HG03196 (cell line): ENCODE results near the gene NXPH1.

ENCODE experiments used
- ATAC-seq: cut with Tn5 transposase; IDR thresholded peaks from one replicate; pipeline ENCODE4 v1.9.1; 2021; ENCODE audit not compliant: unreplicated experiment

Gene NXPH1

DNA sequence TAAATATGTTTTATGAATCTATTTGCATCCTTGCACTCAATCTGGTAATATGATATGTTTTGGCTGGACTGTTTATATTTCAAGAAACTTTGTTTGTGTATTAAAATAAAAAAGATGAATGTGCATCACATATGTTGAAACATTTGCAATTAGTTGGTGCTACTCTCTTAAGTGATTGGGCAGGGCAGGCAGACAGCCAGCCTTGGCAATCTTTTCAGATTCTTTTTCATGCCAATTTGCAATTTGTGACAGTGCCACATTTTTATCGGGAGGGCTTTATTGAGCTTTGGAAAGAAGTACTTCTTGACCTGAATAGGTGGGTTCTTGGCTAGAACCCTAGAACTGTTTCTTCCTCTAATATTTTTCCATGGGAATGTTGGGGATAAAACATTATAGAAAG, 152.2 kb downstream of the NXPH1 start:
- no peak for ATAC-seq

GRCh38 chr7:8590225-8590624, 156.8 kb downstream of the NXPH1 start:
- no peak for ATAC-seq

DNA sequence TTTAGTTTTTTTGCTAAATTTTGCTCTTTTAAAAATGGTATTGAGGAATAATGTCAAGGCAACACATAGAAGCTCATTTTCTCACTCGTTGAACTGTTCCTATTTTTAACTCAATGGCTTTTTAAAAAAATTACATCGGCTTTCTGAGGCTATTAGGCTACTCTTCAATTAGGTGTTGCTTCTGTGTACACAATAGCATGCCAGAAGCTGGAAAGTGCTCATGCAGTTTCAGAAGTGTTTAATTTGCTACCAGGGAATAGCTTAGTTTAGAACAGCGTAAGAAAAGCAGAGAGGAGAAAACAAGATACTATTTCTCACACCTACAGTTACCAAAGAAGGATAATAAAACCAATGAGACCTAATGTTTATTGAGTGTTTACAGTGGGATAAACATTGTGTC, 157.4 kb downstream of the NXPH1 start:
- ATAC-seq = no peak

- ATAC-seq = no peak
These were observed 157.9 kb downstream of the NXPH1 start for GRCh38 chr7:8591289-8591688.

DNA sequence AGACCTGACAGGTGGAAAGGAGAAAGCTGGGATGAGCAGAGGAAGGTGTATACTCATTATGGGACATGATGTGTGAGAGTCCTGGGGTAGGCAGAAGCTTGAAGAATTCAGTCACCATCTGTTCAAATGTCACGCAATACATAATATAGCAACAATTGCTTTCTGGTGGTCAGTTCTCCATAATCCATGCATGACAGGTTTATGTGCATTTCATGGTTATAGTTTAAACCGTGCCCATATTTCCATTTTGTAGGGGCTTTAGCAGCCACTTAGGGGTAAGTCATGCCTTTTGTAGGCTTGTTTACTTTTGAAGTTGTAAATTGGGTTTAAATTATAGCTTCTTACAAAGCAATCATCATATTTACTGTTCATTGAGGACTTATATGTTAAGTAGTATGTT, 158.8 kb downstream of the NXPH1 start:
- ATAC-seq = no peak

DNA sequence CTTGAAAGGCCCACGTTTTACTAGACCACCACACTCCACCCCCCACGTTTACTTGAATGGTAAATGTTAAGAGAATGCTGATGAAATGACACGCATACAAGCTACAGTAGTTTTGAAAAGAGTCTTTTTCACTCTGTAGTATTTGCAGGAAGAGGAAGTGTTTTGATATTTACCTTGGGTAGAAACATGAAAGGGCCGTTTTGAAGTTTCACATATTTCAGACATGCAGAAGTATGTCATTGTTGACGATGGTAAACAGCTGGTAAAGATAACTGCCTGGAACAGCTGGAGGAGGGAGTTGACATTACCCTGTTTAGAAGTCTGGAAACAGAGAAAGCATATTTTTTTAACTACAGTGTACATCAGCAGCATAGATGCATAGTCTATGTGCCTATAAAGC, 160.7 kb downstream of the NXPH1 start:
- ATAC-seq = no peak

DNA sequence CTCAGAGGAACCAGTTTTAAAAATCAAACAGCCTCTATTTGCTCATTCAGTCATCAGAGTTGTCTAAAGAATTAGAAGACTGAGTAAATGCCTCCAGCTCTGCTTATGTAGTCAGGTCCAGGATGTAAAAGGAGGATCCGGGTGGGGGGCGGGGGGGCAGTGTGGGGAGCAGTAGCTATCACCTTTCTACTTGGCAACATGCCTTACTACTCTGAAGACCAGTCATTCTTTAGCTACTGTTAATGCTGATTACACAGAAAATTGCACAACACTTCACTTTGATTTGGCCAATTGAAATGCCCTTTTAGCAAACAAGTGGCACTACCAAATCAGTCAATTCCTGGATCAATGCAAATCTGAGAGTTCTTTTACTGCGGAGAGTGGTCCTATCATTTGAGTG, 164.2 kb downstream of the NXPH1 start:
- no peak for ATAC-seq

DNA sequence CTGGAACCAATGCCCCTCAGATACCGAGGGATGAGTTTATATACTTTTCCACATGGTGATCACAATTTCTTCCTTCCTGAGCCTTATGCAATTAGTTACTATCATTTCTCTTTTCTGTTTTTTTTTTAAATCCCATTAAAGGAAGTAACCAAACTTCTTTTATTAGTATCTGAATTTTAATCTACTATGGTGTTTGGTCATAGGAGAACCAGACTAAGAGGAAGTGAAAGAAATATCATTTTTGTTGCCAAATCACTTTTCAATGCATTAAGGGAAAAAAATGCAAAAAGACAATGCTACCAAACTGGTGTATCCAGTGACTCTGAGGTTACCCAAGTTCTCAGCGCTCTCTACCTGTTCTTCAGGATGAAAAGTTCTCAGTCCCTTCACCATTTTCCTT, 167.7 kb downstream of the NXPH1 start:
- no peak for ATAC-seq

GRCh38 chr7:8605221-8605620, 171.8 kb downstream of the NXPH1 start:
- no peak for ATAC-seq

DNA sequence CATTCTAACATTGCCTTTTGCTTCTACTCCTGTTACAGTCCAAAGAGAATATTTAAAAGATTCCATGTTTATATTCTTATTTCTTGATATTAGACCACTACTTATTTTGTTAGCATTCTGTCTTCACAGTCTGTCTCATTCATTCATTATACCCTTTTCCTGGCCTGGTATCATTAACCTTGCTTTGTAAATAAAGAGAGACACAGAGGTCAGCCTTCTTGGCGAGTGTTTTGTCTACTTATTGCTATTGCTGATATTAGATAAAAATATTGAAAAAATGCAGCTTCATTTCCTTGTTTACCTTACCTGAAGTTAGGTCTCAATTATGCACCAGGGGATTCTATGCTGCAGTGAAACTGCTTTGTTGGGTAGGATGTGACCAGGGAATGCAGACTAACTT, 179.2 kb downstream of the NXPH1 start:
- no peak for ATAC-seq

- no peak for ATAC-seq
These were observed 179.8 kb downstream of the NXPH1 start for GRCh38 chr7:8613191-8613590.

GRCh38 chr7:8615019-8615418, 181.6 kb downstream of the NXPH1 start:
- no peak for ATAC-seq

DNA sequence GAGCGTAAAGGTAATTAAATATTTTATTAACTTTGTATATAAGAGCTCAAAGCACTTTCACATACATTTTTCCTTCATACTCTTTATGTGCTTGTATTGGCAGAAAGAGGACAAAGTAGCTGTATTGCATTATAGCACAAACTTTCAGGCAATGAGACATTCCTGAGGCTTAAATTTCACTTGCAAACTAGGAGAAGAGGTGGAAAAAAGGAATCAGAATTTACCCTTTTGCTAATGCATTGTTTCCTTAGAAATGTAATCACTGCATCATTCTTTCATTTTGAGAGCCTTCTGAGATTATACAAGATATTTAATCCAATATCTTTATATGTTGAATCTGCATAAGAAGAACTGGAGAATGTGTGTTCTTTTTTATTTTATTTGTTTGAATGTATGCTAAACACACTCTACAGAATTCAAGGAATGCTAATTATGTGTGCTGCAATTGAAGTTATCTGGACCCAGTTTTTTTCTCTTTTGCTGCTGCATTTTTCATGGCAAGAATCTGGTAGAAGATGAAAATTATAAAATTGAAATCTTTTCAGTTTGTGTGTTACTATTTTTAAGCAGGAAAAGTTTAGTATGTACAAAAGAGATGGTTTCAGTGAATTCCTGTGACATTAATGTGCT, 185.1 kb downstream of the NXPH1 start:
- ATAC-seq = no peak

- no peak for ATAC-seq
These were observed 186.8 kb downstream of the NXPH1 start for GRCh38 chr7:8620169-8620568.

DNA sequence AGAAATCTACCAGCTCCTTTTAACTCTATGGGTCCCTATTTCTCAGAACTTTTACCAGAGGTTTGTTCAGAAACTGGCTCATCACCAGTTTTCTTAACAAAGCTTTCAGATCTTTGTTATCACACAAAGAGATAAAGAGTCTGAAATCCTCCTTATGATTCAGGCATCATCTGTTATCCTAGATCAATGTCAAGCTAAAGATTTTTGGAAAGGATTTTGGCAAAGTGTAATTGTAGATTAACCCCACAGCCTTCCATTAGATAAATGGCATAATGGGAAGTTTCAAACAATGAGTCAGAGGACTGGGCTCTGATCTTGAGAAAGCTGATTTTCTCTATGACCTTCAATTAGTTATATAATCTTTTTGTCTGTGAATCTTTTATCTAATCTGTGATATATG, 192.2 kb downstream of the NXPH1 start:
- ATAC-seq = no peak

GRCh38 chr7:8627325-8627724, 193.9 kb downstream of the NXPH1 start:
- ATAC-seq = no peak

DNA sequence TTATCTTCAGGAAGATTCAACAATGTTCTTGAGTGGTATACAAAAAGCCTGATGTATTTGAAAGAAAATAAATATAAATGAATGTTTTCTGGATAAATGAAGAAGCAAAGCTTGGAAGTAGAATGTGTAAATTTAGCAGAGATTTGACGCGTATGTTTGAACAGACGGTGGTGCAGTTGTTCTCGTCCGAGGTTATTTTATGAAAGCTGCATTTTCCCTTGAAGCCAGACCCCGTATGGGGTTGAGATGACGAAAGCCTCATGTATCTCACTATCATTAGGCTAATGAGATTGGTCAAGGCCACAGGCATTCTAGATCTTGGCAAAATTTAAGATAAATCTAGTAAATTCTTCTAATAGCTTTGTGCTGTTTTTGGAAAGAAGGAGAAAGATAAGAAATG, 195.2 kb downstream of the NXPH1 start:
- ATAC-seq = no peak

- ATAC-seq = no peak
These were observed 196.1 kb downstream of the NXPH1 start for GRCh38 chr7:8629504-8629903.

- no peak for ATAC-seq
These were observed 203.9 kb downstream of the NXPH1 start for GRCh38 chr7:8637322-8637721.

DNA sequence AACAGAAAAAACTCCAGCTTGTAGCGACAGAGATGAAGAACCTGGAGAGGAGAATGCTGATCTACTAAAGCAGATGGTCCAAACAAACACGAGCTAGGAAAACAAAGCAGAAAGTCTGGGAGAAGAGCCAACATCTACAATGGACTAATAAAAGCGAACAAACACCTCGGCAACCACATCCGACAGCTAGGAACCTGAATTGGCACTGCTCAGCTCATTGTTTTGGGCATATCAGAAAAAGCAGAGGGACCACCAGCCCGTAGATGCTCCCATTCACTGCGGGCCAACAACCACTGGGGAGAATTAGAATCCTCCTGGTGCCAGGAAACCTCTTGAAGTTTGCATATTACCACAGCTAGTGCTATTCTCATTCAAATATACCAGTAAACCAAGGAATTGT, 204.7 kb downstream of the NXPH1 start:
- no peak for ATAC-seq

DNA sequence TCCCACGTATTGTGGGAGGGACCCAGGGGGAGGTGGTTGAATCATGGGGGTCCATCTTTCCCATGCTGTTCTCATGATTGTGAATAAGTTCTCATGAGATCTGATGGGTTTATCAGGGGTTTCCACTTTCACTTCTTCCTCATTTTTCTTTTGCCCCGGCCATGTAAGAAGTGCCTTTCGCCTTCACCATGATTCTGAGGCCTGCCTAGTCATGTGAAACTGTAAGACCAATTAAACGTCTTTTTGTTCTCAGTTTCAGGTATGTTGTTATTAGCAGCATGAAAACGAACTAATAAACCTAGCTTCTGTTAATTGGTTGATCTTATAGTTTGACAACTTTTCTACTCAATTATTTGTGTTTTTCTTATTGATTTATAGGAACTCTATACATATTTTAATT, 206.3 kb downstream of the NXPH1 start:
- ATAC-seq = no peak

DNA sequence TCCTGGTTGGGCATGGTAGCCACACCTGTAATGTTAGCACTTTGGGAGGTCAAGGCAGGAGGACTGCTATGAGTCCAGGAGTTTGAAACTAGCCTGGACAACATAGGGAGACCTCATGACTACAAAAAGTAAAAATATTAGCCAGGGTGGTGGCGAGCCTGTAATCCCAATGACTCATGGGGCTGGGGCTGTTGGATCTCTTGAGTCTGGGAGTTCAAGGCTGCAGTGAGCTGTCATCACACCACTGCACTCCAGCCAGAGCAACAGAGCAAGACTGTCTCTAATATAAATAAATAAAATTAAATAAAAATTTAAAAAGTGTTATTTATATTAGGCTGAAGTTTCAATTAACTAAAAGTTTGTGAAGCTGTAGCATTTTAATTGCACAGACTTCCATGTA, 207.3 kb downstream of the NXPH1 start:
- ATAC-seq = no peak

- ATAC-seq = no peak
These were observed 235.5 kb downstream of the NXPH1 start for GRCh38 chr7:8668627-8669500.
